HL-60 (cell line): ENCODE measurements around the gene FNIP2.

Source experiments
- DNase-seq, 2 experiments: peaks; one replicate each; pipeline ENCODE4 v3.0.0-alpha.2; 2010 to 2020; ENCODE audit warnings: low read depth in 1 of 2, low spot score in 1 of 2
- H3K27ac ChIP-seq: fragments of 250-450 bp; sonication (Bioruptor Pico); replicated peaks from 2 replicates; pipeline ENCODE4 v1.5.1; 2020; ENCODE audit warnings: mild to moderate bottlenecking, moderate library complexity
- H3K27me3 ChIP-seq: fragments of 250-450 bp; sonication (Bioruptor Pico); 2 replicates; pipeline ENCODE4 v1.5.1; 2021; ENCODE audit warnings: mild to moderate bottlenecking, moderate library complexity; ENCODE audit not compliant: insufficient read depth, poor library complexity, severe bottlenecking
- H3K4me3 ChIP-seq: replicated peaks from 2 replicates; pipeline ENCODE4 v1.5.1; 2011; ENCODE audit warnings: mild to moderate bottlenecking, control low read depth, low read length; ENCODE audit not compliant: insufficient read depth
- CTCF ChIP-seq: IDR thresholded peaks from one replicate; pipeline ENCODE4 v1.5.1; 2011; ENCODE audit warnings: low read length, control low read depth, inconsistent platforms; ENCODE audit not compliant: insufficient read depth
- GABPA ChIP-seq: IDR thresholded peaks from 2 replicates; pipeline ENCODE4 v1.6.1; 2012; ENCODE audit warnings: low read depth
- POLR2AphosphoS5 ChIP-seq: IDR thresholded peaks from 2 replicates; pipeline ENCODE4 v1.6.1; 2012; ENCODE audit warnings: low read depth
- REST ChIP-seq: IDR thresholded peaks from 2 replicates; pipeline ENCODE4 v1.6.1; 2012; ENCODE audit warnings: low read depth; ENCODE audit not compliant: insufficient replicate concordance
- SPI1 ChIP-seq: IDR thresholded peaks from 2 replicates; pipeline ENCODE4 v1.6.1; 2012; ENCODE audit warnings: low read depth, mild to moderate bottlenecking, borderline replicate concordance

Gene FNIP2

GRCh38 chr4:158763462-158763861, 5.4 kb upstream of the FNIP2 start:
- H3K27ac ChIP-seq: no peak overlapping the region
- no peak for DNase-seq
- TF ChIP-seq REST (peak; percentile 83), GABPA (no peak)
- no peak overlapping the region for H3K4me3 ChIP-seq
- H3K27me3 ChIP-seq: no peaks in the 10 kb centered on the region

GRCh38 chr4:158766434-158767044, 2.3 kb upstream of the FNIP2 start:
- TF ChIP-seq SPI1 (peak; percentile 27; the same call in 1 of the 2 replicates), POLR2AphosphoS5 (no peak)
- peak in 1 of 2 experiments; percentile 32 for DNase-seq
- Histone ChIP-seq H3K27me3 (no peaks in the 10 kb centered on the region), H3K4me3 (no peak overlapping the region), H3K27ac (no peak overlapping the region)

- Histone ChIP-seq H3K27ac (no peak overlapping the region), H3K27me3 (no peaks in the 10 kb centered on the region), H3K4me3 (no peak overlapping the region)
- DNase-seq: no peak
- TF ChIP-seq GABPA: no peak
- TF ChIP-seq POLR2AphosphoS5: no peak
- TF ChIP-seq CTCF: no peak
- TF ChIP-seq SPI1: no peak
- TF ChIP-seq REST: no peak
Measured at GRCh38 chr4:158767451-158767850, 1.4 kb upstream of the FNIP2 start.

- no peaks in the 10 kb centered on the region for H3K27me3 ChIP-seq
- TF ChIP-seq POLR2AphosphoS5 (no peak), SPI1 (peak; percentile 9; the same call in 1 of the 2 replicates), GABPA (peak; percentile 31; the same call in 1 of the 2 replicates), REST (no peak), CTCF (no peak)
- peak in 1 of 2 experiments; percentile 61 for DNase-seq
- H3K27ac ChIP-seq: peak overlapping the region; percentile 78
- H3K4me3 ChIP-seq: peak overlapping the region; percentile 87
Measured at GRCh38 chr4:158769175-158769921, 522 bp downstream of the FNIP2 start.
